Astrocyte of the cerebellum (primary cell): ENCODE measurements around the gene CCDC70.

Source experiments
- DNase-seq: peaks from one replicate; pipeline ENCODE4 v3.0.0-alpha.2; 2011; ENCODE audit warnings: low read depth
- H3K4me3 ChIP-seq: 2 replicates; pipeline ENCODE4 v1.5.1; 2011; ENCODE audit warnings: mild to moderate bottlenecking, low read depth, low read length, moderate library complexity
- CTCF ChIP-seq: IDR thresholded peaks from 2 replicates; pipeline ENCODE4 v1.5.1; 2012; ENCODE audit warnings: low read length, low read depth, moderate library complexity, mild to moderate bottlenecking; ENCODE audit errors: missing control alignments
- in situ Hi-C: cut with HindIII; loops from 2 replicates; pipeline ENCODE4 v1.10.0; 2017; ENCODE audit warnings: low sequenced_read_pairs

Gene CCDC70

GRCh38 chr13:51882570-51883225 lies 20.9 kb downstream of the CCDC70 start:
- no peak overlapping the region for H3K4me3 ChIP-seq
- in situ Hi-C loops = loop anchor here (25.0 kb wide), 1 partner anchor 230 kb away; no protein-coding TSS in a partner anchor
- no peak for TF ChIP-seq CTCF
- DNase-seq = no peak

GRCh38 chr13:51883226-51883600 lies 21.4 kb downstream of the CCDC70 start:
- TF ChIP-seq CTCF = no peak
- DNase-seq = no peak
- H3K4me3 ChIP-seq = no peak overlapping the region
- in situ Hi-C loops = loop anchor here (25.0 kb wide), 1 partner anchor 229 kb away; no protein-coding TSS in a partner anchor

GRCh38 chr13:51885651-51886050 lies 23.9 kb downstream of the CCDC70 start:
- in situ Hi-C loops = loop anchor here (25.0 kb wide), 1 partner anchor 227 kb away; no protein-coding TSS in a partner anchor
- no peak for TF ChIP-seq CTCF
- no peak overlapping the region for H3K4me3 ChIP-seq
- no peak for DNase-seq

- in situ Hi-C loops = loop anchor here (25.0 kb wide), 1 partner anchor 225 kb away; no protein-coding TSS in a partner anchor
- DNase-seq = no peak
- no peak overlapping the region for H3K4me3 ChIP-seq
- no peak for TF ChIP-seq CTCF
These were observed 25.7 kb downstream of the CCDC70 start for GRCh38 chr13:51887468-51887867.

GRCh38 chr13:51892657-51893056 lies 30.9 kb downstream of the CCDC70 start:
- in situ Hi-C loops = loop anchor here (25.0 kb wide), 1 partner anchor 220 kb away; no protein-coding TSS in a partner anchor
- H3K4me3 ChIP-seq = no peak overlapping the region

GRCh38 chr13:51894239-51894638 lies 32.5 kb downstream of the CCDC70 start:
- no peak overlapping the region for H3K4me3 ChIP-seq
- no peak for DNase-seq
- no peak for TF ChIP-seq CTCF
- in situ Hi-C loops = loop anchor here (25.0 kb wide), 1 partner anchor 218 kb away; no protein-coding TSS in a partner anchor

More at GRCh38 chr13:51892657-51893056, 30.9 kb downstream of the CCDC70 start:
- TF ChIP-seq CTCF = no peak
- no peak for DNase-seq
